ENCODE data around the gene SCARB1. TPM values are rescaled to one million over a fixed set of nuclear protein-coding genes. Genes with fewer than 3 reads are reported as not detected.

The SCARB1 gene
- total and polyA plus RNA-seq, 9 of the 15 experiments (the other 6 are each of a cell fraction or from before 2014, with no cell fraction given) = 0.56 to 157 (median 52.8) TPM

- TF ChIP-seq ATF4 (CRISPR knock-in tag; IDR thresholded peaks at IDR 0.05) = peak; percentile 52; the same call in 1 of the 2 replicates
- peak; percentile 90 for TF ChIP-seq ZBTB17 (CRISPR knock-in tag; IDR thresholded peaks at IDR 0.05)
- TF ChIP-seq KLF10 (CRISPR knock-in tag; IDR thresholded peaks at IDR 0.05) = peak; percentile 81
- TF ChIP-seq ESRRB (CRISPR knock-in tag; IDR thresholded peaks at IDR 0.05; ENCODE audit: borderline replicate concordance) = peak; percentile 79
- no peak for TF ChIP-seq ZNF707 (CRISPR knock-in tag; conservative IDR thresholded peaks at IDR 0.05)
- TF ChIP-seq MBD2 (IDR thresholded peaks at IDR 0.05; ENCODE audit: borderline replicate concordance, low read depth) = 0 out of 2 replicates have a peak, but pooled peaks have one; percentile 44
- TF ChIP-seq XRCC5 (IDR thresholded peaks at IDR 0.05; ENCODE audit: low read depth, low read length) = no peak
- no peak for TF ChIP-seq MED1 (CRISPR knock-in tag; IDR thresholded peaks at IDR 0.05; ENCODE audit: borderline replicate concordance)
- peak in 1 of 2 experiments; percentile 88; a peak in 2 of 4 replicates for TF ChIP-seq SIN3A (IDR thresholded peaks at IDR 0.05; ENCODE audit: borderline replicate concordance in 2 of 2, control insufficient read depth in 1 of 2, low read depth in 2 of 2, low read length in 2 of 2)
- TF ChIP-seq ZNF121 (CRISPR knock-in tag; conservative IDR thresholded peaks at IDR 0.05) = no peak
- peak; percentile 95; the same call in 1 of the 2 replicates for TF ChIP-seq ELF4 (CRISPR knock-in tag; IDR thresholded peaks at IDR 0.05)
- TF ChIP-seq REST (IDR thresholded peaks at IDR 0.05; ENCODE audit: borderline replicate concordance) = peak; percentile 37; the same call in 1 of the 2 replicates
- TF ChIP-seq REST (CRISPR knock-in tag; IDR thresholded peaks at IDR 0.05; ENCODE audit: low read depth) = peak; percentile 84
- TF ChIP-seq MLX (CRISPR knock-in tag; conservative IDR thresholded peaks at IDR 0.05) = 0 out of 4 replicates have a peak, but pooled peaks of 1 of the 2 experiments have one; percentile 36
- peak; percentile 89 for TF ChIP-seq SMAD3 (CRISPR knock-in tag; conservative IDR thresholded peaks at IDR 0.05)
- no peak for TF ChIP-seq TFAM (CRISPR knock-in tag; conservative IDR thresholded peaks at IDR 0.05)
Observed at GRCh38 chr12:124910561-124911478, 47.2 kb upstream of the SCARB1 start (continued).
